Esophagus (tissue), 2 donors: ENCODE results near the gene COX4I1. TPM values are rescaled to one million over a fixed set of nuclear protein-coding genes. Genes with fewer than 3 reads are reported as not detected.
A peak's percentile ranks its signal among the peaks of the same experiment; 100 is the strongest.
"Not testable (repeated sequence)": the region's sequence is repeated elsewhere in the genome, so short reads cannot be mapped to it uniquely, and the experiment has no call there.

Experiments
- H3K27ac ChIP-seq, 2 donors: one replicate each; pipeline ENCODE4 v1.5.1; 2013; ENCODE audit warnings: low read depth in 2 of 2, mild to moderate bottlenecking in 2 of 2, inconsistent platforms in 1 of 2, low read length in 1 of 2, moderate library complexity in 1 of 2
- H3K27me3 ChIP-seq, 2 donors: one replicate each; pipeline ENCODE4 v1.6.1; 2013; ENCODE audit warnings: low read length in 2 of 2, control low read depth in 1 of 2, mild to moderate bottlenecking in 1 of 2; ENCODE audit not compliant: insufficient read depth in 2 of 2, control insufficient read depth in 1 of 2
- H3K36me3 ChIP-seq, 2 donors: one replicate each; pipeline ENCODE4 v1.6.1; 2013; ENCODE audit warnings: low read length in 1 of 2; ENCODE audit not compliant: control insufficient read depth in 2 of 2, insufficient read depth in 2 of 2
- H3K4me1 ChIP-seq, 2 donors: one replicate each; pipeline ENCODE4 v1.6.1; 2013; ENCODE audit warnings: low read length in 1 of 2; ENCODE audit not compliant: control insufficient read depth in 2 of 2, insufficient read depth in 2 of 2
- H3K4me3 ChIP-seq, 2 donors: one replicate each; pipeline ENCODE4 v1.5.1; 2013; ENCODE audit warnings: low read length in 2 of 2, mild to moderate bottlenecking in 2 of 2, low read depth in 1 of 2, moderate library complexity in 1 of 2
- H3K9me3 ChIP-seq, 2 donors: one replicate each; pipeline ENCODE4 v1.6.1; 2013; ENCODE audit warnings: mild to moderate bottlenecking in 2 of 2, low read depth in 1 of 2, low read length in 1 of 2, moderate library complexity in 1 of 2; ENCODE audit not compliant: control insufficient read depth in 2 of 2, insufficient read depth in 1 of 2
- WGBS, 2 donors: extraction: QIAGEN DNeasy Blood & Tissue Kit; methylation state at CpG; one replicate each; pipeline ENCODE4 v1.1.7; 2013; 5-methylcytosine and 5-hydroxymethylcytosine counted together
- polyA plus RNA-seq, 2 donors: library from polyadenylated mRNA; stranded (reverse); fragments of 200-250 nt; gene quantifications; one replicate each; pipeline ENCODE4 v1.2.3, GENCODE V29; 2013
- donor health status: healthy with polysubstance abuse.
- donor health status: Bipolar disorder and iron deficiency.

Gene COX4I1
- polyA plus RNA-seq, 2 donors, result 884 to 1,078 TPM

GRCh38 chr16:85796152-85796551 is 3.3 kb upstream of the COX4I1 start:
- 85 to 90% methylated on average over 6 of the region's 6 CpGs for WGBS, 2 donors
- Histone ChIP-seq H3K27ac (no peak overlapping the region), H3K4me1 (peaks cover 0 to 4% of the 10 kb centered on the region in 2 donors), H3K4me3 (no peak overlapping the region), H3K36me3 (peaks cover 4 to 8% of the 10 kb centered on the region in 2 donors), H3K9me3 (no peaks in the 10 kb centered on the region), H3K27me3 (no peaks in the 10 kb centered on the region)

GRCh38 chr16:85796599-85796998 is 2.9 kb upstream of the COX4I1 start:
- H3K36me3 ChIP-seq, result peaks cover 4 to 10% of the 10 kb centered on the region in 2 donors
- WGBS, 2 donors, result 90 to 92% methylated on average over 7 of the region's 7 CpGs
- H3K27ac ChIP-seq, result no peak overlapping the region
- H3K4me1 ChIP-seq, result peaks cover 0 to 4% of the 10 kb centered on the region in 2 donors
- H3K4me3 ChIP-seq, result no peak overlapping the region
- H3K27me3 ChIP-seq, result no peaks in the 10 kb centered on the region
- H3K9me3 ChIP-seq, result no peaks in the 10 kb centered on the region

- H3K36me3 ChIP-seq, result peaks cover 4 to 21% of the 10 kb centered on the region in 2 donors
- peaks cover 0 to 4% of the 10 kb centered on the region in 2 donors for H3K4me1 ChIP-seq
- 15 to 18% methylated on average over 17 of the region's 17 CpGs for WGBS, 2 donors
- no peaks in the 10 kb centered on the region for H3K27me3 ChIP-seq
- H3K9me3 ChIP-seq, result no peaks in the 10 kb centered on the region
- no peak overlapping the region for H3K27ac ChIP-seq
- H3K4me3 ChIP-seq, result peak overlapping the region; percentile 80 to 96
Measured at GRCh38 chr16:85798283-85798776, 1.2 kb upstream of the COX4I1 start.

- Histone ChIP-seq H3K36me3 (peaks cover 4 to 26% of the 10 kb centered on the region in 2 donors), H3K4me1 (peaks cover 0 to 4% of the 10 kb centered on the region in 2 donors), H3K27me3 (no peaks in the 10 kb centered on the region), H3K9me3 (no peaks in the 10 kb centered on the region), H3K4me3 (peak overlapping the region; percentile 80 to 96), H3K27ac (peak overlapping the region; percentile 34 to 90)
- 0% methylated on average over 37 to 51 of the region's 51 CpGs for WGBS, 2 donors
Measured at GRCh38 chr16:85798901-85799496, 496 bp upstream of the COX4I1 start.

GRCh38 chr16:85800321-85800669 is 800 bp downstream of the COX4I1 start:
- Histone ChIP-seq H3K36me3 (peaks cover 9 to 32% of the 10 kb centered on the region in 2 donors), H3K27ac (peak overlapping the region; percentile 73 to 90), H3K27me3 (no peaks in the 10 kb centered on the region), H3K4me3 (peak overlapping the region; percentile 80 to 96), H3K4me1 (peaks cover 0 to 2% of the 10 kb centered on the region in 2 donors), H3K9me3 (no peaks in the 10 kb centered on the region)
- WGBS, 2 donors, result 9 to 11% methylated on average over 9 of the region's 9 CpGs

GRCh38 chr16:85803570-85803969 is 4.1 kb downstream of the COX4I1 start:
- no peaks in the 10 kb centered on the region for H3K9me3 ChIP-seq
- peaks cover 0 to 2% of the 10 kb centered on the region in 2 donors for H3K4me1 ChIP-seq
- peaks cover 8 to 41% of the 10 kb centered on the region in 2 donors for H3K36me3 ChIP-seq
- no peak overlapping the region for H3K4me3 ChIP-seq
- 72 to 78% methylated on average over 14 of the region's 14 CpGs for WGBS, 2 donors
- H3K27me3 ChIP-seq, result no peaks in the 10 kb centered on the region
- H3K27ac ChIP-seq, result no peak overlapping the region

GRCh38 chr16:85805442-85806045 is 6.0 kb downstream of the COX4I1 start:
- H3K36me3 ChIP-seq, result peaks cover 8 to 41% of the 10 kb centered on the region in 2 donors

GRCh38 chr16:85806539-85806938 is 7.0 kb downstream of the COX4I1 start:
- H3K4me3 ChIP-seq, result no peak overlapping the region
- H3K27me3 ChIP-seq, result no peaks in the 10 kb centered on the region
- H3K36me3 ChIP-seq, result peaks cover 8 to 40% of the 10 kb centered on the region in 2 donors
- no peaks in the 10 kb centered on the region for H3K4me1 ChIP-seq
- H3K9me3 ChIP-seq, result peaks cover 0 to 3% of the 10 kb centered on the region in 2 donors
- 92 to 94% methylated on average over 11 of the region's 11 CpGs for WGBS, 2 donors
- no peak overlapping the region for H3K27ac ChIP-seq

More at GRCh38 chr16:85805442-85806045, 6.0 kb downstream of the COX4I1 start:
- Histone ChIP-seq H3K4me1 (peaks cover 0 to under 1% of the 10 kb centered on the region in 2 donors), H3K4me3 (no peak overlapping the region), H3K27ac (no peak overlapping the region), H3K9me3 (peaks cover 0 to 3% of the 10 kb centered on the region in 2 donors), H3K27me3 (no peaks in the 10 kb centered on the region)
- 81 to 87% methylated on average over 18 of the region's 18 CpGs for WGBS, 2 donors

- H3K4me3 ChIP-seq, H3K27me3 ChIP-seq, H3K27ac ChIP-seq, H3K9me3 ChIP-seq, H3K4me1 ChIP-seq: not testable (repeated sequence)
- 84 to 91% methylated on average over 5 of the region's 6 CpGs for WGBS, 2 donors
- H3K36me3 ChIP-seq, result peaks cover 8 to 33% of the 10 kb centered on the region in 2 donors
Measured at GRCh38 chr16:85807340-85807739, 7.8 kb downstream of the COX4I1 start.
